HEK293 (cell line): ENCODE results near the gene ZNG1F.
"Not testable (repeated sequence)": the region's sequence is repeated elsewhere in the genome, so short reads cannot be mapped to it uniquely, and the experiment has no call there.

Experiments used
- REPIN1 ChIP-seq: fragments of 450-650 bp; formaldehyde crosslinking; IDR thresholded peaks from 2 replicates; pipeline ENCODE4 v1.5.1; 2017; ENCODE audit warnings: missing biosample characterization, missing genetic modification characterization, low read depth
- ZFP37 ChIP-seq: fragments of 450-650 bp; formaldehyde crosslinking; IDR thresholded peaks from 2 replicates; pipeline ENCODE4 v1.5.1; 2016; ENCODE audit warnings: missing biosample characterization, missing genetic modification characterization
- ZNF24 ChIP-seq: fragments of 450-650 bp; formaldehyde crosslinking; IDR thresholded peaks from 2 replicates; pipeline ENCODE4 v1.5.1; 2016; ENCODE audit warnings: missing biosample characterization, missing genetic modification characterization
- ZNF791 ChIP-seq: fragments of 450-650 bp; formaldehyde crosslinking; IDR thresholded peaks from 2 replicates; pipeline ENCODE4 v1.5.1; 2016; ENCODE audit warnings: missing biosample characterization, missing genetic modification characterization
- TF ChIP-seq, protein P1 (sequence below): fragments of 450-650 bp; formaldehyde crosslinking; IDR thresholded peaks from 2 replicates; pipeline ENCODE4 v1.5.1; 2016; ENCODE audit warnings: missing biosample characterization, missing genetic modification characterization
- TF ChIP-seq, protein P2 (sequence below): fragments of 450-650 bp; formaldehyde crosslinking; IDR thresholded peaks from 2 replicates; pipeline ENCODE4 v1.5.1; 2016; ENCODE audit warnings: missing biosample characterization, missing genetic modification characterization

DNA sequence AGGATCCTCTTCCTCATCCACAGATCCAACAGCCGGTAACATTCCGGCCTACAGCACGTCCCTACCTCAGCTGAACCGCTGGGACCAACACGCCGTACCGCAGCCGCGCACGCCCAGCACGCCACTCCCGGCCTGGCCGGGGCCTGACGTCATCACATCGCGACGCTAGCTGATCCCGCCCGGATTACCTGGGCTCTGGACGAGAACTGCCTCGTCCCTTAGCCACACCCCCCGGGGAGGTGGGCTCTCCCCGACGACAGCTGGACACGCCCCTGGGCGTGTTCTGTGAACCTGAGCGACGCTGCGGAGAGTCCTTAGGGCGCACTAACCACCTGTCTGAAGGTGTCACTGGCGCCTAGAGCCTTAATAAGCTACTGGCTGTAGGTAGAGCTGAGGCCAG, at the start of gene ZNG1F:
- TF ChIP-seq ZFP37 (tag by site-specific recombination); REPIN1 (tag by site-specific recombination); ZNF791; ZNF24 (tag by site-specific recombination): not testable (repeated sequence)
- TF ChIP-seq, protein P1, sequence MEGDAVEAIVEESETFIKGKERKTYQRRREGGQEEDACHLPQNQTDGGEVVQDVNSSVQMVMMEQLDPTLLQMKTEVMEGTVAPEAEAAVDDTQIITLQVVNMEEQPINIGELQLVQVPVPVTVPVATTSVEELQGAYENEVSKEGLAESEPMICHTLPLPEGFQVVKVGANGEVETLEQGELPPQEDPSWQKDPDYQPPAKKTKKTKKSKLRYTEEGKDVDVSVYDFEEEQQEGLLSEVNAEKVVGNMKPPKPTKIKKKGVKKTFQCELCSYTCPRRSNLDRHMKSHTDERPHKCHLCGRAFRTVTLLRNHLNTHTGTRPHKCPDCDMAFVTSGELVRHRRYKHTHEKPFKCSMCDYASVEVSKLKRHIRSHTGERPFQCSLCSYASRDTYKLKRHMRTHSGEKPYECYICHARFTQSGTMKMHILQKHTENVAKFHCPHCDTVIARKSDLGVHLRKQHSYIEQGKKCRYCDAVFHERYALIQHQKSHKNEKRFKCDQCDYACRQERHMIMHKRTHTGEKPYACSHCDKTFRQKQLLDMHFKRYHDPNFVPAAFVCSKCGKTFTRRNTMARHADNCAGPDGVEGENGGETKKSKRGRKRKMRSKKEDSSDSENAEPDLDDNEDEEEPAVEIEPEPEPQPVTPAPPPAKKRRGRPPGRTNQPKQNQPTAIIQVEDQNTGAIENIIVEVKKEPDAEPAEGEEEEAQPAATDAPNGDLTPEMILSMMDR (tag by site-specific recombination): not testable (repeated sequence)
- TF ChIP-seq, protein P2, sequence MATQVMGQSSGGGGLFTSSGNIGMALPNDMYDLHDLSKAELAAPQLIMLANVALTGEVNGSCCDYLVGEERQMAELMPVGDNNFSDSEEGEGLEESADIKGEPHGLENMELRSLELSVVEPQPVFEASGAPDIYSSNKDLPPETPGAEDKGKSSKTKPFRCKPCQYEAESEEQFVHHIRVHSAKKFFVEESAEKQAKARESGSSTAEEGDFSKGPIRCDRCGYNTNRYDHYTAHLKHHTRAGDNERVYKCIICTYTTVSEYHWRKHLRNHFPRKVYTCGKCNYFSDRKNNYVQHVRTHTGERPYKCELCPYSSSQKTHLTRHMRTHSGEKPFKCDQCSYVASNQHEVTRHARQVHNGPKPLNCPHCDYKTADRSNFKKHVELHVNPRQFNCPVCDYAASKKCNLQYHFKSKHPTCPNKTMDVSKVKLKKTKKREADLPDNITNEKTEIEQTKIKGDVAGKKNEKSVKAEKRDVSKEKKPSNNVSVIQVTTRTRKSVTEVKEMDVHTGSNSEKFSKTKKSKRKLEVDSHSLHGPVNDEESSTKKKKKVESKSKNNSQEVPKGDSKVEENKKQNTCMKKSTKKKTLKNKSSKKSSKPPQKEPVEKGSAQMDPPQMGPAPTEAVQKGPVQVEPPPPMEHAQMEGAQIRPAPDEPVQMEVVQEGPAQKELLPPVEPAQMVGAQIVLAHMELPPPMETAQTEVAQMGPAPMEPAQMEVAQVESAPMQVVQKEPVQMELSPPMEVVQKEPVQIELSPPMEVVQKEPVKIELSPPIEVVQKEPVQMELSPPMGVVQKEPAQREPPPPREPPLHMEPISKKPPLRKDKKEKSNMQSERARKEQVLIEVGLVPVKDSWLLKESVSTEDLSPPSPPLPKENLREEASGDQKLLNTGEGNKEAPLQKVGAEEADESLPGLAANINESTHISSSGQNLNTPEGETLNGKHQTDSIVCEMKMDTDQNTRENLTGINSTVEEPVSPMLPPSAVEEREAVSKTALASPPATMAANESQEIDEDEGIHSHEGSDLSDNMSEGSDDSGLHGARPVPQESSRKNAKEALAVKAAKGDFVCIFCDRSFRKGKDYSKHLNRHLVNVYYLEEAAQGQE: not testable (repeated sequence)
